ENCODE data around the gene FHAD1. TPM values are rescaled to one million over a fixed set of nuclear protein-coding genes. Genes with fewer than 3 reads are reported as not detected.

FHAD1 gene
- total RNA-seq, 6 experiments from 2014 or later: 0.06 to 0.53 (median 0.12) TPM; not detected in 3

GRCh38 chr1:15399710-15400109 is 152.7 kb downstream of the FHAD1 start:
- 100% methylated on average over 1 of the region's 2 CpGs for WGBS (ENCODE audit: insufficient coverage, low coverage, low lambda C conversion rate, missing lambda C conversion rate)
- Histone ChIP-seq H3K4me3 (no peak overlapping the region), H3K27me3 (no peaks in the 10 kb centered on the region), H3K36me3 (no peaks in the 10 kb centered on the region), H3K27ac (no peak overlapping the region), H3K9me3 (peaks cover 0 to 5% (median 0%) of the 10 kb centered on the region in 4 donors), H3K4me1 (no peaks in the 10 kb centered on the region)
- ATAC-seq (no peak), DNase-seq (no peak)
- TF ChIP-seq POLR2A (IDR thresholded peaks at IDR 0.05): no peak
- no peak for TF ChIP-seq CTCF (IDR thresholded peaks at IDR 0.05)
- intact Hi-C loops (cut with DNase I): no loop called here

- ATAC-seq (no peak), DNase-seq (no peak)
- no peak overlapping the region for H3K4me3 ChIP-seq
- intact Hi-C loops (cut with DNase I): no loop called here
- TF ChIP-seq POLR2A (IDR thresholded peaks at IDR 0.05): no peak
- TF ChIP-seq CTCF (IDR thresholded peaks at IDR 0.05): no peak
- H3K27ac ChIP-seq: no peak overlapping the region
- H3K36me3 ChIP-seq: no peaks in the 10 kb centered on the region
- no peaks in the 10 kb centered on the region for H3K27me3 ChIP-seq
- peaks cover 0 to 5% (median 0%) of the 10 kb centered on the region in 4 donors for H3K9me3 ChIP-seq
- 90% methylated on average over 2 of the region's 3 CpGs for WGBS (ENCODE audit: insufficient coverage, low coverage, low lambda C conversion rate, missing lambda C conversion rate)
- no peaks in the 10 kb centered on the region for H3K4me1 ChIP-seq
Measured at GRCh38 chr1:15400627-15401026, 153.6 kb downstream of the FHAD1 start.

- Histone ChIP-seq H3K9me3 (peaks cover 0 to 5% (median 0%) of the 10 kb centered on the region in 4 donors), H3K4me3 (no peak overlapping the region), H3K27ac (no peak overlapping the region), H3K4me1 (no peaks in the 10 kb centered on the region), H3K27me3 (no peaks in the 10 kb centered on the region), H3K36me3 (no peaks in the 10 kb centered on the region)
- no peak for ATAC-seq
- 65% methylated on average over 5 of the region's 7 CpGs for WGBS (ENCODE audit: insufficient coverage, low coverage, low lambda C conversion rate, missing lambda C conversion rate)
- no peak for DNase-seq
- TF ChIP-seq POLR2A (IDR thresholded peaks at IDR 0.05): no peak
- TF ChIP-seq CTCF (IDR thresholded peaks at IDR 0.05): no peak
- intact Hi-C loops (cut with DNase I): no loop called here
Measured at GRCh38 chr1:15401391-15402055, 154.5 kb downstream of the FHAD1 start.

DNA sequence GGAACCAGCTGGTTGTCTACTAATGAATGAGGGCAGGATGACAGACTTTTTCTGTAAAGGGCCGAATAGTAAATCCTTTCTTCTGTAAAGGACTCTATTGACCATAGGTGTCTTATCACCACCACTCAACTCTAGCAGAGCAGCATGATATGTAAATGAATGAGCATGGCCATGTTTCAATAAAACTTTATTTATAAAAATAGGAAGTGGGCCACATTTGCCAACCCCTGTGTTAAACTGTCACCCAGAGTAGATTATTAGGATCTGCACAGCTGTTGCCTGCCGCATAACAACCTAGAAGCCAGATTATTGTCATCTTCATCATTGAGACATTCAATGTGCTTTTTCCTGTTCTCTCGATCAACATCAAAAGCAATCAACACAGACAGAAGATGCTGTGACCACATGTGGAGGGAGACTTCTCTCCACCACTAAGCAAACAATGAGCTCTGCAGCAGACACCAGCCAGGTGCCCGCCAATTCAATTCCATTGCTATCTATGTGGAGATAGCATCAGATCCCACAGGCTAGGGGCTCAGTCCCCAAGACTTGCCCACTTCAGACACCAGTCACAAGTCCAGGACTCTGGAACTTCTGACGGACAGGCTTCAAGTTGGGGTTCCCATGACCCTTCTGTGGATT is 155.9 kb downstream of the FHAD1 start:
- intact Hi-C loops (cut with DNase I): no loop called here
- no peak overlapping the region for H3K4me3 ChIP-seq
- WGBS (ENCODE audit: insufficient coverage, low coverage, low lambda C conversion rate, missing lambda C conversion rate): 78% methylated on average over 4 of the region's 5 CpGs
- peaks cover 0 to 5% (median 0%) of the 10 kb centered on the region in 4 donors for H3K9me3 ChIP-seq
- no peaks in the 10 kb centered on the region for H3K36me3 ChIP-seq
- no peaks in the 10 kb centered on the region for H3K4me1 ChIP-seq
- H3K27me3 ChIP-seq: no peaks in the 10 kb centered on the region
- H3K27ac ChIP-seq: no peak overlapping the region
- DNase-seq (no peak), ATAC-seq (no peak)
- TF ChIP-seq POLR2A (IDR thresholded peaks at IDR 0.05): no peak
- no peak for TF ChIP-seq CTCF (IDR thresholded peaks at IDR 0.05)

All from right lobe of liver (tissue), 6 donors.